Measurements from ENCODE around the gene STK25. TPM values are rescaled to one million over a fixed set of nuclear protein-coding genes. Genes with fewer than 3 reads are reported as not detected.

Gene STK25
- total RNA-seq, 2 experiments from 2014 or later = 133 to 135 TPM

DNA sequence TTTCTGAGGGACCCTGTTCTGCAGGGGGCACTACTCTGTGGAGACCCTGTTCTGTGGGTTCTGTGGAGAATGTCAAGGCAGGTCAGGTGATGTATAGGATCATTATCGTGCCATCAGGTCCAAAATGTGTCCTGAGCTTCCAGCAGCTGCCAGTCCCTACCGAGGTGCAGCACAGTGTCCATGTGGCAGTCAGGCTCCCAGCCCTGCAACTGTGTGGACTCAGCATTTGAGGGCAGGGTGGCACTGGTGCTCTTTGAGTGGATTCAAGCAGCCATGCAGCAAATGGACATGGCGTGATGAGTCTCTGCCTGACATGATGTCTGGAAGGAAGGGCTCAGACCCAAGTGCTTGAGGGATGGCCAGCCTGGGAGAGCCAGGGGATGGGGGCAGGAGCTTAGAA is 35.0 kb downstream of the STK25 start:
- ChIA-PET POLR2A (no interaction called here), CTCF (no interaction called here)
- peaks cover 8% of the 10 kb centered on the region for H3K4me1 Mint-ChIP-seq
- H3K36me3 Mint-ChIP-seq (ENCODE audit: low read depth) = no peaks in the 10 kb centered on the region
- H3K27ac Mint-ChIP-seq = no peak overlapping the region
- no peak overlapping the region for H3K4me3 Mint-ChIP-seq
- no peaks in the 10 kb centered on the region for H3K9me3 Mint-ChIP-seq
- DNase-seq = no peak
- peaks cover 19% of the 10 kb centered on the region for H3K27me3 Mint-ChIP-seq

DNA sequence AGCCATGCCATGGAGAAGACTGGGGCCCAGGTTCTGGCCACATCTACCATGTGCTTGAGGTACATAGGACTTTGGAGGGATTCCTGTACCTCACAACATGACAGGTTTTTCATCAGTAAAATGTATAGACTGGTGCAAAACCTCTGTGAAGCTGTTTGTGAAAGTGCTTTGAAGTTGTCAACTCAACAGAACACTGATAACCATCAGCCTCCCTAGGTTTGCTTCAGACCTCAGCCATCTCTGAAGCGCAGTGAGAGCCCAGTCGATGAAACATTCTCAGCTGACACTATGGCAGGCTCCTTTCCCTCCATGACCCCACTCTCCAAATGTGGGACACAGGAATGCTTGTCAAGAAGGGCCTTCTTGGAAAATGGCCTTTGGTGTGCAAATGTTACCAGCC is 38.6 kb downstream of the STK25 start:
- H3K4me3 Mint-ChIP-seq = no peak overlapping the region
- peaks cover 8% of the 10 kb centered on the region for H3K4me1 Mint-ChIP-seq
- H3K9me3 Mint-ChIP-seq = no peaks in the 10 kb centered on the region
- DNase-seq = peak; percentile 28
- H3K27me3 Mint-ChIP-seq = peaks cover 19% of the 10 kb centered on the region
- H3K36me3 Mint-ChIP-seq (ENCODE audit: low read depth) = no peaks in the 10 kb centered on the region
- no peak overlapping the region for H3K27ac Mint-ChIP-seq
- ChIA-PET POLR2A (no interaction called here), CTCF (no interaction called here)

DNA sequence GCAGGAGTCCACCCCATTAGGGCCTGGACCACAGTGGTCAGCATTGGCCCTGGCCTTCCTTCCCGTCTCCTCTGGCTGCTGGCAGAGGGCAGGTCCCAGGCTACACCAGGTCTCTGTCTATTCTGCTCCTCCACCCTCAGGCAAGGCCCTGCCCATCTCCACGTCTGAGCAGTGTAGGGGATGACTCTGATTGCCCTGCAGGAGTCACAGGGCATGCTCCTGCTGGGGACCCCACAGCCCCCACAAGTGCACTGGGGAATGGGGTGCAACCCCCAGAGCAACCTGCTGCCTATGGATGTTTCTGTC is 40.0 kb downstream of the STK25 start:
- H3K9me3 Mint-ChIP-seq = no peaks in the 10 kb centered on the region
- H3K4me3 Mint-ChIP-seq = no peak overlapping the region
- no peak for DNase-seq
- ChIA-PET CTCF (no interaction called here), POLR2A (no interaction called here)
- no peak overlapping the region for H3K27ac Mint-ChIP-seq
- H3K4me1 Mint-ChIP-seq = peaks cover 8% of the 10 kb centered on the region
- no peaks in the 10 kb centered on the region for H3K36me3 Mint-ChIP-seq (ENCODE audit: low read depth)
- H3K27me3 Mint-ChIP-seq = peaks cover 17% of the 10 kb centered on the region

DNA sequence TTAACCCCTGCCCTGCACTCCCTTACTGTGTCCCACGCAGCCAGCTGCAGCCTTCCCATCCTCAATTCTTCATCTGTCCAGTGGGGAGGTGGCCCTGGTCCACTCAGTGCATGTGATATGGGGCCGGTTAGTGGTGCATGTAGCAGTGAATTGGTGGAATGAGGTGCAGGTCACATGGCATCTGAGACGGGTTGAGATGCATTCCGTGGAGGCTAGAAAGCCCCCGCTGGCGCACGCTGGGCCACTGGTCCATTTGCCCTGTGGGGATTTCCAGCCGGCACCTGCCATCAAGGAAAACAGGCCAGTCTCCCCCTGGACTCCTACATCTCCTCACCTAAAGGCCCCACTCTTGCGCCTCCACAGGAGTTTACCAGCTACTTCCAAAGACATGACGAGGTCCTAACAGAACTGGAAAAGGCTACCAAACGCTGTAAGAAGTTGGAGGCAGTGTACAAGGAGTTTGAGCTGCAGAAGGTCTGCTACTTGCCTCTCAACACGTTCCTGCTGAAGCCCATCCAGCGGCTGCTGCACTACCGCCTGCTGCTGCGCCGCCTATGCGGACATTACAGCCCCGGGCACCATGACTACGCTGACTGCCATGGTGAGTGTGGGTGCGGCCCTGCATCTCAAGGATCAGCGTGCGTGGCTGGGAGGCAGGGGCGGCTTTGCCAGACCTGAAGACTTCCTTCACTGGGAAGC is 40.5 kb downstream of the STK25 start:
- Mint-ChIP-seq H3K27ac (no peak overlapping the region), H3K9me3 (no peaks in the 10 kb centered on the region), H3K4me1 (peaks cover 8% of the 10 kb centered on the region), H3K27me3 (peaks cover 12% of the 10 kb centered on the region), H3K36me3 (ENCODE audit: low read depth) (no peaks in the 10 kb centered on the region), H3K4me3 (no peak overlapping the region)
- ChIA-PET POLR2A (no interaction called here), CTCF (interaction anchor here (1.4 kb wide), 1 partner anchor 8 kb away, joined by 3 read pairs; no protein-coding TSS in a partner anchor)
- no peak for DNase-seq

DNA sequence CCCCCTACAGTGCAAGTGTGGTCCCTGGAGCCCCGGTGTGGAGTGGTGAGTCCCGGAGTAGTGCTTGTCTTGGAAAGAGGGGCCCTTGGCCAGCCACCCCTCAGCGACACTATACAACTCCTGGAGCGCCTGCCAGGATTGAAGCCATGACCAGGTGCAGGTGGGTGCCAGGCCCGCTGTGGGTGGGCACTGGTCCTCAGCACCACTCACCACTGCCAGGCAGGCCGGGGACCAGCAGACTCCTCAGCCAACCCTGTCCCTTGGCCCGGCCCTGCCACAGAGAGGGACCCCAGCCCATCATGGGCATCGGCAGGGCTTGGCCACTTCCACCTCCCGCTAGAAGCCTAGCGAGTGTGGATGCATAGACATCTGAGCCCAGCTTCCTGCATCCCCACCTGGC is 42.2 kb downstream of the STK25 start:
- no peaks in the 10 kb centered on the region for H3K9me3 Mint-ChIP-seq
- POLR2A ChIA-PET = no interaction called here
- H3K27ac Mint-ChIP-seq = no peak overlapping the region
- H3K27me3 Mint-ChIP-seq = no peaks in the 10 kb centered on the region
- no peak for DNase-seq
- CTCF ChIA-PET = no interaction called here
- H3K4me1 Mint-ChIP-seq = peaks cover 8% of the 10 kb centered on the region
- H3K36me3 Mint-ChIP-seq (ENCODE audit: low read depth) = no peaks in the 10 kb centered on the region
- H3K4me3 Mint-ChIP-seq = no peak overlapping the region

DNA sequence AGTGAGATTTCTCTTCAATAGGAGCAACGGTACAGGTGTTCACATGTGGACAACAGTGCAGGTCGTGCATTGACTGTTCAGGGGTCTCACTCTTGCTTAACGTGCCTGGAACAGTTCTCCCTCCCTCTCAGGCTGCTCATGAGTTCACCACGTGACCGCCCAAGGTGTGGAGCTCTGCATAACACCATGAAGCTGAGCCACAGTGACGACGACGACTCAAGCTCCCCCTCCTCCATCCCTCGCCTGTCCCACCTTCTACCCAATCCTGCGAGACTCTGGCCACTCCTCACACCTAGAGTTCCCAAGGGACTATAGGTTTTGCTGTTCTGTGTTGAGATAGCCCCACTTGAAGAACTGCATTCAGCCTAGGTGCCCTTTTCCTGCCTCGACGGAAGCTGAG is 42.8 kb downstream of the STK25 start:
- CTCF ChIA-PET = no interaction called here
- POLR2A ChIA-PET = no interaction called here
- no peaks in the 10 kb centered on the region for H3K27me3 Mint-ChIP-seq
- no peak overlapping the region for H3K4me3 Mint-ChIP-seq
- H3K4me1 Mint-ChIP-seq = peaks cover 8% of the 10 kb centered on the region
- no peaks in the 10 kb centered on the region for H3K36me3 Mint-ChIP-seq (ENCODE audit: low read depth)
- no peak overlapping the region for H3K27ac Mint-ChIP-seq
- no peaks in the 10 kb centered on the region for H3K9me3 Mint-ChIP-seq
- no peak for DNase-seq

DNA sequence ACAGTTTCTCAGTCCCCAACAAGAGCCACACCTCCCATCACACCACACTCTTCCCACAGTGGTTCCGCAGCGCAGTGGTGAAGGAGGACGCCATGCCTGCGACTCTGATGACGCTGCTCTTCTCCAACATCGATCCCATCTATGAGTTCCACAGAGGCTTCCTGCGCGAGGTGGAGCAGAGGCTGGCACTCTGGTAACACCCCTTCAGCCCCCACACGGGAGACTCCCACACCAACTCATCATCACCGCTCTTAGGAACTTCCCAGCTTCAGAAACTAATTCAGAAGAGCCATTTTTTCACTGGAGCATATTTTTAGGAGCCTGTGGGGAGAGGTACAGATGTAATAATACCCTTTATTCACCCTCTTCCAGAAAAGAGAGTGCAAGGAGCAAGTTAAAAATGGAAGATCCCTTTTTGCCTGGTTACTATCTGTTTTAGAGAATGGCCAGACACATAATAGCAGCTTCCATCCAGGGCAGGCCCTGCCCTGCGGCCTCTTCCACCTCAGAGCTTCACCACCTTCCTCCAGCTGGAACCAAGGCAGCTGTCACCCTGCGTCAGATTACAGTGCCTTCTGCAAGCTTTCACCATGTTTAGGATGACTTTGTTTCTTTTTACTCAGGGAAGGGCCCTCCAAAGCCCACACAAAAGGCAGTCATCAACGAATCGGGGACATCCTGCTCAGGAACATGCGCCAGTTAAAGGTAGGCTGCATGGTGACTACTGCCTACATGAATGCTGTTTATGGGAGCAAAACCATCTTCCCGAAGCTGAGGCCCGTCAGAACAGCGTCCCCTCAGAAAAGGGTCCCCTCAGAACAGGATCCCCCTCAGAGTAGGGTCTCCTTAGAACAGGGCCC is 44.9 kb downstream of the STK25 start:
- no peaks in the 10 kb centered on the region for H3K27me3 Mint-ChIP-seq

DNA sequence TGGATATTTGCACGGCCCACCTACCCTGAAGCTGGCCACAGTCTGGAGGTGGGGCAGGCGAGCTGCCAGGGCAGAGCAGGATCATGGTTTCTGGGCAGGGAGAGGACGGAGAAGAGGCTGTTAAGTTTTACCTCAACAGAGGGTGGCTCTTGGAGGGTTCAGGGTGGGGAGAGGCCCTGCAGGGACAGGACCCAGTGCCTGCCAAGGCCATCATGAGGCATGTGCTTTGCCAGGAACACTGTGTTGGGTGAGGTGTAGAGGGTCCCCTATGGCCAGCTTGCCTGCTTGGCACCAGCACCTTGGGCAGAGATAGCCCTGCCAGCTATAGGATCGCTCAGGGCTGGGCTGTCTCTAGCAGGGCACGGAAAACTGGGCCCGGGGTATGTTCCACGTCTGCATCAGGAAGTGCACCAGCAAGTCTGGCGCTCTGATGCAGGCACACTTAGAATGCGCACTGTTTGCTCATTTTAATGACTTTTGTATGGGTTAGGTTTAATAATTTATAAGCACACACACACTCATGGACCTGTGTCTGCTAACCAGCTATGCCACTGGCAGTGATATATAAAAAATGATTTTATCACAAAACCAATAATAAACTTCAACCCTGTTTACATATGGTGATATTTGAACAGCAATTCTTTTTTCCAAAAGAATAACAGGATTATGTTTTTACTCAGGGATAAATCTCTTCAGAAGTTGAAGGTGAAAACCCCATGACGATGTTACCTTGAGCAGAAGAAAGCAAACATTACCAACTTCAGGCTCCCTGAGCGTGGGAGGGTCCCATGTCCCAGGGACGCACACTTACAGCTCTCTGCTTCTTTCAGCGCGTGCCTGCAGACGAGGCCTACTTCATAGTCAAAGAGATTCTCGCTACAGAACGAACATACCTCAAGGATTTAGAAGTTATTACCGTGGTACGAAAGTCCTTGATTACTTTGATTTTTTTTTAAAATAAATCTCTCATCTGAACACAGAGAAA is 46.4 kb downstream of the STK25 start:
- no peaks in the 10 kb centered on the region for H3K36me3 Mint-ChIP-seq (ENCODE audit: low read depth)
- no peaks in the 10 kb centered on the region for H3K4me1 Mint-ChIP-seq
- H3K4me3 Mint-ChIP-seq = no peak overlapping the region
- H3K27ac Mint-ChIP-seq = no peak overlapping the region
- DNase-seq = no peak
- H3K9me3 Mint-ChIP-seq = no peaks in the 10 kb centered on the region
- POLR2A ChIA-PET = no interaction called here
- CTCF ChIA-PET = interaction anchor here (0.7 kb wide), 1 partner anchor 10 kb away, joined by 3 read pairs; no protein-coding TSS in a partner anchor
- no peaks in the 10 kb centered on the region for H3K27me3 Mint-ChIP-seq

More for the DNA sequence above, 44.9 kb downstream of the STK25 start:
- CTCF ChIA-PET = interaction anchor here (0.5 kb wide), 1 partner anchor 53 kb away, joined by 3 read pairs; no protein-coding TSS in a partner anchor
- H3K4me3 Mint-ChIP-seq = no peak overlapping the region
- H3K36me3 Mint-ChIP-seq (ENCODE audit: low read depth) = no peaks in the 10 kb centered on the region
- POLR2A ChIA-PET = no interaction called here
- H3K27ac Mint-ChIP-seq = no peak overlapping the region
- no peak for DNase-seq
- no peaks in the 10 kb centered on the region for H3K4me1 Mint-ChIP-seq
- no peaks in the 10 kb centered on the region for H3K9me3 Mint-ChIP-seq

DNA sequence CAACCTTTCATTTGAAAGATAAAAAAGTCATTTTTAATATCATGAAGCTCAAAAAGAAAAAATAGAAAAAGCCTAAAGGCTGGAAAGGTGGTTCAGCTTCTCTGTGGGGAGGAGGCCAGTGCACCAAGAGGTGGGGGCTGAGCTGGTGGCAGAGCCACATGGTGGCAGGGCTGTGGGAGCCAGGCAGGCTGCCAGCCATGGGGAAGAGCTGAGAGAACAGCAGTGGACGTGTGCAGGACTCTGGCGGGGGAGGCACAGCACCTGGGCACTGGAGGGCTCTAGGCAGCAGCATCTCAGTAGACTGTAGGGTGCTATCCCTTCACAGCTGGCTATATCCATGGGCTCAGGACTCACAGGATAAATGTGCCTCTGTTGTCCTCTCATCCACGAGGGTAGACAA is 47.8 kb downstream of the STK25 start:
- Mint-ChIP-seq H3K36me3 (ENCODE audit: low read depth) (no peaks in the 10 kb centered on the region), H3K9me3 (no peaks in the 10 kb centered on the region), H3K4me1 (no peaks in the 10 kb centered on the region), H3K4me3 (no peak overlapping the region), H3K27ac (no peak overlapping the region), H3K27me3 (peaks cover 5% of the 10 kb centered on the region)
- ChIA-PET POLR2A (no interaction called here), CTCF (interaction anchor here (1.1 kb wide), 2 partner anchors 14 to 17 kb away, joined by 3 to 5 read pairs; no protein-coding TSS in a partner anchor)
- no peak for DNase-seq

DNA sequence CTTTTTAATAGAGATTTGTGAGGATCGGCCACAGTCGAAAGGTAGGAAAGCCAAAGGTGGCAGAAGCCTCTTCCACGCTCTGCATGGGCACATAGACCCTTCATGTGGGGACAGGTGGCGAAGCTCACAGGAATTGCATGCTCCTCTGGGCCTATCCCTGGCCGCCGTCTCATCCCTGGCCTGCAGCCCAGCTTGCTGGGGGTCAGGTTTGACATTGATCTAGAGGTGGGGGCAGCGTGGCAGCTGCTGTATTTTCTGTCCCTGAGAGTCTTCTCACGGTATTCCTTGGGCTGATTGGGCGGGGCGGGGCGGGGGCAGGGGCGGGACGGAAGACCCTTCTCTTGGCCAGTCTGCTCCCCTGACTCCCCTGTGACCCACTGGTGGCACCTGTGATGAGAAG is 48.9 kb downstream of the STK25 start:
- no peaks in the 10 kb centered on the region for H3K36me3 Mint-ChIP-seq (ENCODE audit: low read depth)
- POLR2A ChIA-PET = no interaction called here
- CTCF ChIA-PET = interaction anchor here (0.6 to 1.1 kb wide), 3 partner anchors 13 to 1941 kb away, joined by 3 to 5 read pairs (median 3); no protein-coding TSS in a partner anchor
- H3K27ac Mint-ChIP-seq = no peak overlapping the region
- H3K27me3 Mint-ChIP-seq = peaks cover 10% of the 10 kb centered on the region
- no peaks in the 10 kb centered on the region for H3K4me1 Mint-ChIP-seq
- no peak overlapping the region for H3K4me3 Mint-ChIP-seq
- H3K9me3 Mint-ChIP-seq = no peaks in the 10 kb centered on the region
- no peak for DNase-seq

DNA sequence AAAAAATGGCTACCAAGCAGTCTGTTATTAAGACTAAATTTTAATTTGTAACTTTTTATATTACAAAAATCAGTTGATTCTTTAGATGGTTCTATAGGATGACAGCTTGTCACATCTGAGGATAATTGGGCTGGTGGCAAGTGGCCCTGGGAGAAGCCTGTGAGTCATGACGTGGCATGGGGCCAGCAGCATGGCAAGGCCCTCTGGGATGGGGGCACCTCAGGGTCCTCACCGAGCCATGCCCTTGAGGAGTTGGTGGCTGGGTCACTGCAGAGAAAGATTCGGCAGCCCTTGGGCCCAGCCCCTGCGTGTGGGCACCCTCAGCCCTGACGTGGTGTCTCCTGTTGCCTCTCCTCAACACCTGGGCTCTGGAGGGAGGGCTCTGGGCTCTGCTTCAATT is 49.7 kb downstream of the STK25 start:
- H3K9me3 Mint-ChIP-seq = no peaks in the 10 kb centered on the region
- no peaks in the 10 kb centered on the region for H3K36me3 Mint-ChIP-seq (ENCODE audit: low read depth)
- no peaks in the 10 kb centered on the region for H3K4me1 Mint-ChIP-seq
- no peak for DNase-seq
- H3K27ac Mint-ChIP-seq = no peak overlapping the region
- CTCF ChIA-PET = no interaction called here
- no peak overlapping the region for H3K4me3 Mint-ChIP-seq
- peaks cover 13% of the 10 kb centered on the region for H3K27me3 Mint-ChIP-seq
- POLR2A ChIA-PET = no interaction called here

DNA sequence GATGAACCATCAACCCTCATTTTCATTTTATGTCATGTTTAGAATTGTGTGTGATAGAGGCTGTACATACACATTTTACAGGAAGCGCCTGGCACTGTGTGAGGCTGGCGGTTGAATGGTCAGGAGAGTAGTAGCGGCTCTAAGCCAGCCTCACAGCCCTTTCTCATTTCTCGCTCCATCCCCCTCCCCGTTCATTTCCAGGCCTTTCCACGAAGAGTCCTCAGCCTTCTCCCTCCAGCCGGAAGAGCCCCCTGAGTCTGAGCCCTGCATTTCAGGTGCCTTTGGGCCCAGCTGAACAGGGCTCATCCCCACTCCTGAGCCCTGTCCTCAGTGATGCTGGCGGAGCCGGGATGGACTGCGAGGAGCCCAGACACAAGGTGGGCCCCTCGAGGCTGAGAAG is 51.8 kb downstream of the STK25 start:
- Mint-ChIP-seq H3K4me3 (no peak overlapping the region), H3K27ac (no peak overlapping the region), H3K9me3 (no peaks in the 10 kb centered on the region), H3K36me3 (ENCODE audit: low read depth) (no peaks in the 10 kb centered on the region), H3K4me1 (no peaks in the 10 kb centered on the region), H3K27me3 (peaks cover 21% of the 10 kb centered on the region)
- CTCF ChIA-PET = no interaction called here
- POLR2A ChIA-PET = no interaction called here
- no peak for DNase-seq
